NB4 (cell line): Measurements from ENCODE around the gene MAPK14.

Experiments used
- DNase-seq: peaks from one replicate; pipeline ENCODE4 v3.0.0; 2010; ENCODE audit warnings: low read depth
- H3K4me3 ChIP-seq: one replicate; pipeline ENCODE4 v1.5.1; 2011; ENCODE audit warnings: mild to moderate bottlenecking, low read depth, low read length, moderate library complexity
- CTCF ChIP-seq: IDR thresholded peaks from one replicate; pipeline ENCODE4 v1.5.1; 2012; ENCODE audit warnings: low read depth, low read length
- MAX ChIP-seq: IDR thresholded peaks from 2 replicates; pipeline ENCODE4 v1.6.1; 2011; ENCODE audit warnings: low read depth, low read length
- MYC ChIP-seq: IDR thresholded peaks from 2 replicates; pipeline ENCODE4 v1.6.1; 2011; ENCODE audit warnings: low read depth, low read length
- POLR2A ChIP-seq: IDR thresholded peaks from 2 replicates; pipeline ENCODE4 v1.6.1; 2011; ENCODE audit warnings: mild to moderate bottlenecking; ENCODE audit not compliant: insufficient read length; ENCODE audit errors: extremely low read depth

MAPK14 gene

GRCh38 chr6:36069573-36069972, 42.0 kb downstream of the MAPK14 start:
- TF ChIP-seq POLR2A, result no peak
- no peak for TF ChIP-seq MYC
- TF ChIP-seq MAX, result no peak
- no peak for TF ChIP-seq CTCF
- H3K4me3 ChIP-seq, result no peak overlapping the region
- DNase-seq, result no peak

- TF ChIP-seq MYC (no peak), MAX (no peak), CTCF (no peak), POLR2A (no peak)
- no peak for DNase-seq
- H3K4me3 ChIP-seq, result no peak overlapping the region
These were observed 42.6 kb downstream of the MAPK14 start for GRCh38 chr6:36070252-36070651.

- no peak for DNase-seq
- no peak overlapping the region for H3K4me3 ChIP-seq
- TF ChIP-seq CTCF, result no peak
- no peak for TF ChIP-seq MYC
- TF ChIP-seq MAX, result no peak
- no peak for TF ChIP-seq POLR2A
These were observed 43.7 kb downstream of the MAPK14 start for GRCh38 chr6:36071281-36071680.

- no peak overlapping the region for H3K4me3 ChIP-seq
- TF ChIP-seq CTCF (no peak), POLR2A (no peak), MYC (no peak), MAX (no peak)
- DNase-seq, result no peak
These were observed 44.1 kb downstream of the MAPK14 start for GRCh38 chr6:36071714-36072113.

GRCh38 chr6:36072681-36073080, 45.1 kb downstream of the MAPK14 start:
- TF ChIP-seq MAX, result no peak
- TF ChIP-seq MYC, result no peak
- no peak for TF ChIP-seq CTCF
- no peak for TF ChIP-seq POLR2A
- H3K4me3 ChIP-seq, result no peak overlapping the region
- DNase-seq, result no peak

- no peak overlapping the region for H3K4me3 ChIP-seq
- no peak for DNase-seq
- TF ChIP-seq POLR2A (no peak), MAX (no peak), CTCF (no peak), MYC (no peak)
These were observed 46.0 kb downstream of the MAPK14 start for GRCh38 chr6:36073587-36073986.
